Measurements from ENCODE around the gene CLIC4.

DNA sequence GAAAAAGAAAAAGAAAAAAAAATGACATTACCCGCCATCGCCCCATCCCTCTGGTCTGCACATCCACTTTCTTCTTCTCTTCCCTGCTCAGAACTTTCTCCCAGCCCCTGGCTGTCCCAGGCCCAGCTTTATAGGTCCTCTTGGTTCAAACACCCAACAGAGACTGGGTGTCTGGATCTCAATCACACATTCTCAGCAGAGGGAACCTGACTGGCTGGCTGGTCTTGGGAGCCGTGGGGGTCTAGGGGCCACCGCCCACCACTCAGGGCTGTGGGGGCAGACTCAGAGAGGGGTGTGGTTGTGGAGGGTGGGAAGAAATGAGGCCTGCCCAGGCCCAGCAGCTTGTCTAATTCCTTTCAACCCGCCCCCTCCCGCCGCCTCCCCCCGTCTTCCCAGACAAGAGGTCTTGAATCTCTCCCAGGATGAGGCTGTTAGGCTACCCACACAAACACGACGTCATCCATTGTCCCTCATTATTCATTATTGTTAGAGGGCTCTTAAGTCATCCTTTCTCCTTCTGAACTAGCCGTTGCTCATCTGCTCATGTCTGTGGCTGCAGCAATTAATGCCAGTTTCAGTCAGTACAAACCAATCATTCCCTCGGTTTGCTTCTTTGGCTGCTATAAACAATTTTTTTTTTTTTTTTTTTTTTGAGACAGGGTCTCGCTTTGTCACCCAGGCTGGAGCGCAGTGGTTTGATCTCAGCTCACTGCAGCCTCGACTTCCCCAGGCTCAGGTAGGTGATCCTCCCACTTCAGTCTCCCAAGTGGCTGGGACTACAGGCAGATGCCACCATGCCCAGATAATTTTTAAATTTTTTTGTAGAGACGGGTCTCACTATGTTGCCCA is 40.6 kb upstream of the CLIC4 start:
- TF ChIP-seq POLR2A (IDR thresholded peaks at IDR 0.05) (no peak), POLR2AphosphoS5 (IDR thresholded peaks at IDR 0.05) (no peak)
- TF ChIP-seq, protein P1, sequence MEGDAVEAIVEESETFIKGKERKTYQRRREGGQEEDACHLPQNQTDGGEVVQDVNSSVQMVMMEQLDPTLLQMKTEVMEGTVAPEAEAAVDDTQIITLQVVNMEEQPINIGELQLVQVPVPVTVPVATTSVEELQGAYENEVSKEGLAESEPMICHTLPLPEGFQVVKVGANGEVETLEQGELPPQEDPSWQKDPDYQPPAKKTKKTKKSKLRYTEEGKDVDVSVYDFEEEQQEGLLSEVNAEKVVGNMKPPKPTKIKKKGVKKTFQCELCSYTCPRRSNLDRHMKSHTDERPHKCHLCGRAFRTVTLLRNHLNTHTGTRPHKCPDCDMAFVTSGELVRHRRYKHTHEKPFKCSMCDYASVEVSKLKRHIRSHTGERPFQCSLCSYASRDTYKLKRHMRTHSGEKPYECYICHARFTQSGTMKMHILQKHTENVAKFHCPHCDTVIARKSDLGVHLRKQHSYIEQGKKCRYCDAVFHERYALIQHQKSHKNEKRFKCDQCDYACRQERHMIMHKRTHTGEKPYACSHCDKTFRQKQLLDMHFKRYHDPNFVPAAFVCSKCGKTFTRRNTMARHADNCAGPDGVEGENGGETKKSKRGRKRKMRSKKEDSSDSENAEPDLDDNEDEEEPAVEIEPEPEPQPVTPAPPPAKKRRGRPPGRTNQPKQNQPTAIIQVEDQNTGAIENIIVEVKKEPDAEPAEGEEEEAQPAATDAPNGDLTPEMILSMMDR (IDR thresholded peaks at IDR 0.05): no peak

All from breast epithelium (tissue), 3 donors.